Osteoblast (primary cell): ENCODE results near the gene FAM43A. TPM values are rescaled to one million over a fixed set of nuclear protein-coding genes. Genes with fewer than 3 reads are reported as not detected.

Experiments used
- DNase-seq: peaks from one replicate; pipeline ENCODE4 v3.0.0; 2011; ENCODE audit warnings: low spot score, mixed read lengths; ENCODE audit not compliant: insufficient read length; ENCODE audit errors: missing footprints
- H2AFZ ChIP-seq: 2 replicates; pipeline ENCODE4 v1.6.0; 2011; ENCODE audit warnings: mild to moderate bottlenecking, low read length
- H3K27ac ChIP-seq: 2 replicates; pipeline ENCODE4 v1.5.1; 2011; ENCODE audit warnings: mild to moderate bottlenecking, low read depth, low read length, moderate library complexity
- H3K27me3 ChIP-seq: 2 replicates; pipeline ENCODE4 v1.6.0; 2012; ENCODE audit warnings: mild to moderate bottlenecking, control low read depth, inconsistent platforms, low read length, moderate library complexity; ENCODE audit not compliant: insufficient read depth
- H3K36me3 ChIP-seq: 2 replicates; pipeline ENCODE4 v1.5.1; 2011; ENCODE audit warnings: mild to moderate bottlenecking, low read length, control low read depth, moderate library complexity; ENCODE audit not compliant: insufficient read depth
- H3K4me1 ChIP-seq: 2 replicates; pipeline ENCODE4 v1.5.1; 2011; ENCODE audit warnings: mild to moderate bottlenecking, low read length, control low read depth, moderate library complexity; ENCODE audit not compliant: insufficient read depth
- H3K4me2 ChIP-seq: 2 replicates; pipeline ENCODE4 v1.6.0; 2011; ENCODE audit warnings: mild to moderate bottlenecking, low read length; ENCODE audit not compliant: insufficient read depth
- H3K4me3 ChIP-seq: fragments of 200-600 bp; sonication (generic); 3 replicates; pipeline ENCODE4 v1.5.1; 2012; ENCODE audit warnings: mild to moderate bottlenecking, low read length, inconsistent platforms; ENCODE audit not compliant: insufficient read depth
- H3K79me2 ChIP-seq: 2 replicates; pipeline ENCODE4 v1.6.0; 2012; ENCODE audit warnings: mild to moderate bottlenecking, low read length, control low read depth, inconsistent platforms; ENCODE audit not compliant: insufficient read depth
- H3K9me3 ChIP-seq: 2 replicates; pipeline ENCODE4 v1.5.1; 2011; ENCODE audit warnings: low read depth, low read length, control low read depth
- H4K20me1 ChIP-seq: 2 replicates; pipeline ENCODE4 v1.6.0; 2012; ENCODE audit warnings: mild to moderate bottlenecking, low read length, control low read depth; ENCODE audit not compliant: insufficient read depth
- CTCF ChIP-seq: IDR thresholded peaks from 2 replicates; pipeline ENCODE4 v1.5.1; 2011; ENCODE audit warnings: mild to moderate bottlenecking, low read depth, low read length, moderate library complexity; ENCODE audit errors: extremely low read depth
- total RNA-seq: library from RNA; depleted of rRNA; stranded (reverse); fragments of >200 nt; gene quantifications from 2 replicates; pipeline ENCODE4 v1.2.3, GENCODE V29; 2012

The FAM43A gene
- total RNA-seq, 1 donor: 17.0 TPM

- TF ChIP-seq CTCF: no peak
- no peak for DNase-seq
- no peaks in the 10 kb centered on the region for H3K79me2 ChIP-seq
- no peaks in the 10 kb centered on the region for H3K4me1 ChIP-seq
- no peak overlapping the region for H3K27ac ChIP-seq
- H3K4me2 ChIP-seq: no peak overlapping the region
- peaks cover 3% of the 10 kb centered on the region for H3K27me3 ChIP-seq
- H2AFZ ChIP-seq: no peak overlapping the region
- no peaks in the 10 kb centered on the region for H3K9me3 ChIP-seq
- H3K4me3 ChIP-seq: no peak overlapping the region
- H4K20me1 ChIP-seq: no peaks in the 10 kb centered on the region
- no peaks in the 10 kb centered on the region for H3K36me3 ChIP-seq
Observed at GRCh38 chr3:194713299-194714136, 27.8 kb downstream of the FAM43A start.

DNA sequence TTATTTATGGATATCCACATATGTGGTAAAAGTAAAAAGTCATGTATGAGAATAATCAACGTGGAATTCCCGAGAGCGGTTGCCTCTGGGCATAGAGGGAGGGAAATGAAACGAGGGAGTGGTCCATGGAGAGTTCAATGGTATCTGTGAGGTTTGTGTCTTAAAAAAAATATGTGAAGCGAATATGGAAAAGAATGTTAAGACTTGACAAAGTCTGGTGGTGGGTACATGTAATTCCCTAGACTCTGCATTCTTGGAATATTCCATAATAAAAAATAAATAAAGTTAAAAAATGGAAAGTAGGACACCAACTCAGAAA is 28.4 kb downstream of the FAM43A start:
- Histone ChIP-seq H3K4me2 (no peak overlapping the region), H4K20me1 (no peaks in the 10 kb centered on the region), H3K79me2 (no peaks in the 10 kb centered on the region), H3K4me1 (no peaks in the 10 kb centered on the region), H3K4me3 (no peak overlapping the region), H3K27me3 (peaks cover 3% of the 10 kb centered on the region), H3K9me3 (no peaks in the 10 kb centered on the region), H3K27ac (no peak overlapping the region), H2AFZ (no peak overlapping the region), H3K36me3 (no peaks in the 10 kb centered on the region)
- no peak for DNase-seq
- TF ChIP-seq CTCF: no peak

DNA sequence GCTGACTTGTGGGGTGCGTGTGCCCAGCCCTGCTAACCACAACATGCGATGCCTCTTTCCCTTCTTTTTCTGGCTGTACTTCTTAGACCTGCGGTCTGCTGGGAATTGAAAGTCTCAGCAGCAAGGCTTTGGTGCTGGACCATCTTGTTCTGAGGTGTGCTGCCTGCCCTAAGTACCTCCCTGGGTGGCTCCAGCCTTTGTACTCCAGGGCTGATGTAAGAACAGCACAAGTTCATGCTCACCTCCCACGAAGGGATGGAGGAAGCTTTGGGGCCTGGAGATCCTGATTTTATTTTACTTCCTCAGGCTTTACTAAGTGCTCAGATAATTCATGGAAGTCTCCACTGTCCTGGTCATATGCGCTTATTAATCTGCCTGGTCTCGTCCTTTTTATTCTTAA is 28.9 kb downstream of the FAM43A start:
- no peaks in the 10 kb centered on the region for H3K9me3 ChIP-seq
- H3K4me1 ChIP-seq: no peaks in the 10 kb centered on the region
- no peaks in the 10 kb centered on the region for H3K79me2 ChIP-seq
- no peak overlapping the region for H3K4me2 ChIP-seq
- H3K36me3 ChIP-seq: no peaks in the 10 kb centered on the region
- no peak overlapping the region for H3K27ac ChIP-seq
- no peak for DNase-seq
- peaks cover 3% of the 10 kb centered on the region for H3K27me3 ChIP-seq
- no peak overlapping the region for H3K4me3 ChIP-seq
- no peaks in the 10 kb centered on the region for H4K20me1 ChIP-seq
- no peak for TF ChIP-seq CTCF
- H2AFZ ChIP-seq: no peak overlapping the region

GRCh38 chr3:194715022-194715800 is 29.5 kb downstream of the FAM43A start:
- Histone ChIP-seq H4K20me1 (no peaks in the 10 kb centered on the region), H3K9me3 (no peaks in the 10 kb centered on the region), H2AFZ (no peak overlapping the region), H3K79me2 (no peaks in the 10 kb centered on the region), H3K27ac (no peak overlapping the region), H3K4me3 (no peak overlapping the region), H3K4me1 (no peaks in the 10 kb centered on the region), H3K36me3 (no peaks in the 10 kb centered on the region), H3K4me2 (no peak overlapping the region), H3K27me3 (peaks cover 3% of the 10 kb centered on the region)
- no peak for TF ChIP-seq CTCF
- DNase-seq: no peak
